B cell (primary cell): Measurements from ENCODE around the gene DUSP9. TPM values are rescaled to one million over a fixed set of nuclear protein-coding genes. Genes with fewer than 3 reads are reported as not detected.

Experiments used
- ATAC-seq: fragments of 200-7000 bp; cut with Tn5 transposase; one replicate; pipeline ENCODE4 v1.10.0; 2021; ENCODE audit warnings: low read depth, mild to moderate bottlenecking, moderate number of reproducible peaks, moderate library complexity
- CTCF ChIA-PET: fragments of 350-600 bp; sonication (Branson Sonifier 250); formaldehyde crosslinking; loops from one replicate; lab custom pipeline; 2021; ENCODE audit warnings: antibody characterized with exemption, inconsistent platforms; lab: Charles Lee
- POLR2A ChIA-PET: fragments of 350-600 bp; sonication (Branson Sonifier 250); formaldehyde crosslinking; loops from one replicate; lab custom pipeline; 2021; ENCODE audit warnings: antibody characterized with exemption; lab: Charles Lee
- DNase-seq: peaks from one replicate; pipeline ENCODE4 v3.0.0; 2013
- H2AFZ ChIP-seq: 2 replicates; pipeline ENCODE4 v1.6.1; 2012; ENCODE audit warnings: mild to moderate bottlenecking, low read depth, low read length; ENCODE audit not compliant: insufficient read depth, poor library complexity, severe bottlenecking
- H3K27ac ChIP-seq, 2 donors: 1 replicate in 1 of 2; 2 replicates in 1 of 2; pipeline ENCODE4 v1.5.1; 2012 to 2013; ENCODE audit warnings: low read length in 2 of 2, mild to moderate bottlenecking in 2 of 2, moderate library complexity in 1 of 2
- H3K27me3 ChIP-seq, 4 experiments: fragments of 200-600 bp in 1 of 4; sonication (generic) in 1 of 4; replicated peaks in 1 of 4; 1 replicate in 2 of 4; 2 replicates in 2 of 4; pipeline versions ENCODE4 v1.6.1 to v1.7.0; 2013 to 2016; ENCODE audit warnings: low read length in 3 of 4, mild to moderate bottlenecking in 2 of 4, mixed read lengths in 1 of 4, moderate library complexity in 1 of 4; ENCODE audit not compliant: insufficient read depth in 4 of 4, control insufficient read depth in 3 of 4; ENCODE audit errors: control extremely low read depth in 1 of 4
- H3K36me3 ChIP-seq, 2 experiments: replicated peaks in 1 of 2; 1 replicate in 1 of 2; 2 replicates in 1 of 2; pipeline versions ENCODE4 v1.6.1 to v1.7.1; 2013; ENCODE audit warnings: low read length in 1 of 2; ENCODE audit not compliant: insufficient read depth in 2 of 2, control insufficient read depth in 1 of 2; ENCODE audit errors: control extremely low read depth in 1 of 2, extremely low read depth in 1 of 2
- H3K4me1 ChIP-seq, 2 donors: fragments of 200-600 bp in 1 of 2; sonication (generic) in 1 of 2; 1 replicate in 1 of 2; 2 replicates in 1 of 2; pipeline versions ENCODE4 v1.5.1 to v1.6.1; 2013 to 2017; ENCODE audit warnings: low read length in 2 of 2; ENCODE audit not compliant: control insufficient read depth in 2 of 2, insufficient read depth in 2 of 2
- H3K4me2 ChIP-seq: replicated peaks from 2 replicates; pipeline ENCODE3; 2012; ENCODE audit warnings: mild to moderate bottlenecking, low read depth, low read length; ENCODE audit not compliant: poor library complexity, severe bottlenecking
- H3K4me3 ChIP-seq, 5 experiments: fragments of 200-600 bp in 1 of 5; sonication (generic) in 1 of 5; 1 replicate in 3 of 5; 2 replicates in 2 of 5; pipeline versions ENCODE4 v1.5.1 to v1.7.0; 2011 to 2016; ENCODE audit warnings: low read length in 4 of 5, mild to moderate bottlenecking in 4 of 5, low read depth in 2 of 5, control low read depth in 1 of 5, moderate library complexity in 1 of 5; ENCODE audit not compliant: insufficient read depth in 1 of 5; ENCODE audit errors: control extremely low read depth in 1 of 5, extremely low read depth in 1 of 5
- H3K79me2 ChIP-seq: fragments of 200-600 bp; sonication (generic); one replicate; pipeline ENCODE4 v1.6.0; 2016; ENCODE audit warnings: low read length; ENCODE audit not compliant: control insufficient read depth, insufficient read depth
- H3K9ac ChIP-seq: fragments of 200-600 bp; sonication (generic); 2 replicates; pipeline ENCODE4 v1.6.1; 2017; ENCODE audit warnings: mild to moderate bottlenecking, low read length, moderate library complexity
- H3K9me3 ChIP-seq, 3 donors: one replicate each; pipeline versions ENCODE4 v1.6.1 to v1.7.1; 2013; ENCODE audit warnings: low read length in 2 of 3; ENCODE audit not compliant: control insufficient read depth in 2 of 3, insufficient read depth in 1 of 3; ENCODE audit errors: control extremely low read depth in 1 of 3
- H4K20me1 ChIP-seq: 2 replicates; pipeline ENCODE4 v1.6.0; 2012; ENCODE audit warnings: mild to moderate bottlenecking, low read length; ENCODE audit not compliant: insufficient read depth, control insufficient read depth, poor library complexity, severe bottlenecking
- H3K27ac Mint-ChIP-seq: one replicate; pipeline ENCODE4 v1.8.0; 2021; ENCODE audit warnings: mixed read lengths
- H3K27me3 Mint-ChIP-seq: one replicate; pipeline ENCODE4 v1.8.0; 2021; ENCODE audit warnings: mixed read lengths
- H3K4me1 Mint-ChIP-seq: one replicate; pipeline ENCODE4 v1.8.0; 2021; ENCODE audit warnings: mixed read lengths
- H3K4me3 Mint-ChIP-seq: one replicate; pipeline ENCODE4 v1.8.0; 2021; ENCODE audit warnings: mixed read lengths
- H3K9me3 Mint-ChIP-seq: one replicate; pipeline ENCODE4 v1.8.0; 2022; ENCODE audit warnings: mixed read lengths; ENCODE audit not compliant: insufficient read depth
- CTCF ChIP-seq: fragments of 200-600 bp; IDR thresholded peaks from one replicate; pipeline ENCODE4 v1.8.0; 2022; ENCODE audit warnings: antibody characterized with exemption, mild to moderate bottlenecking
- EZH2 ChIP-seq: IDR thresholded peaks from 2 replicates; pipeline ENCODE4 v1.6.1; 2012; ENCODE audit warnings: borderline replicate concordance, low read depth, mild to moderate bottlenecking, moderate library complexity, low read length; ENCODE audit not compliant: insufficient read depth, poor library complexity, severe bottlenecking
- WGBS: methylation state at CpG from one replicate; pipeline ENCODE4 v1.1.5; 2013; ENCODE audit warnings: missing lambda C conversion rate; ENCODE audit not compliant: insufficient coverage; 5-methylcytosine and 5-hydroxymethylcytosine counted together
- intact Hi-C: fragments of 100-400 bp; cut with micrococcal nuclease; formaldehyde crosslinking; loops from one replicate; pipeline ENCODE4 v1.10.0; 2022
- polyA plus RNA-seq: library from polyadenylated mRNA; depleted of rRNA; stranded (reverse); fragments of >200 nt; gene quantifications from 2 replicates; pipeline ENCODE4 v1.2.3, GENCODE V29; 2012
- total RNA-seq, 2 donors: library from RNA; stranded (reverse); fragments of 120-200 nt in 1 of 2; gene quantifications; 1 replicate in 1 of 2; 2 replicates in 1 of 2; pipeline versions ENCODE4 v1.2.3 to v1.2.4, GENCODE V29; 2013 to 2022

DUSP9 gene
- total and polyA plus RNA-seq, 2 donors (not counting 1 experiment from before 2014, with no cell fraction given): not detected

DNA sequence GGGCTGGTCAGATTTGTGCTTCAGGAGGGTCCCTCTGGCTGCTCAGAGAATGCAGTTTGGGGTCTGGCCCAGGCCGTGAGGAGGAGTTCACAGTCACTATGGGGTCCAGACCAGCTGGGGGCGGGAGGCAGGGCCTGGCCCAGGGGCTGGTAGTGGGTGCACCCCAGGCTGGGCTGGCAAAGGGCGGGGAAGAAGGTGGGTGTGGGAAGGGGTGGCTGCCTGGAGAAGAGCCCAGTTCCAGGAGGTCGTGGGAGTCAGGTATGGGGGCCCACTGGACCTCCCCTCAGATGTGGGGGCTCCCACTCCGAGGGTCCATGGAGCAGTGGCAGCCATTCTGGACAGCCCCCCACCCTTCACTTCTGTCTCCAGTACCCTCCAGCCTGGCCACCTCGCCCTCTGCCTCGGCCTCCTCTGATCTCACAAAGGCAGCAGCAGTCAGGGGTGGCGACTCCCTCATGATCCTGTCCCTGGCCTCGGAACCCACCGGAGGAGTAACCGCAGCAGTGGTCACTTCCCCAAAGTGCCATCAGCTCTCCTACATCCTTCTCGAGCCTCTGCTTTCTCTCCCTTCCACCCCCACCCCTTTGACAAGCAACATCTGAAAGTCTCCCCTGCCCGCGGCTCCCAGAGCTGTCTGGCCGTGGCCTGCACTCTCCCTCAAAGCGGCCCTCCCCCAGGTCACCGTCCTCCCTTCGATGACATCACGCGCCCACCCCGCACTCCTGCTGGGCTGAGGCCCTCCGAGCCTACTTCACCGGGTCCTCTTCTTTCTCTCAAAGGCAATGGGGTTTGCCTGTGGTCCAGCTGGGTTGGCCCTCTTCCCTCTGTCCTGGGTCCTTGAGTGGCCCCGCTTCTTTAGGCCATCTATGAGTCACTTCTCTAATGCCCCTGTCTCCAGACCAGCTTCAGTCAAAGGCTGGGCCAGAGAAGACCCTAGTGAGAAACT lies 39.0 kb downstream of the DUSP9 start:
- H3K4me3 Mint-ChIP-seq: peak overlapping the region; percentile 57
- no peak overlapping the region for H3K9ac ChIP-seq
- 66% methylated on average over 13 of the region's 24 CpGs for WGBS

More for the DNA sequence above, 39.0 kb downstream of the DUSP9 start:
- no peaks in the 10 kb centered on the region for H4K20me1 ChIP-seq
- H3K27me3 Mint-ChIP-seq: no peaks in the 10 kb centered on the region
- CTCF ChIA-PET: interaction anchor here (0.5 to 2.6 kb wide), 4 partner anchors 18 to 264 kb away, joined by 3 to 6 read pairs (median 4); no protein-coding TSS in a partner anchor
- TF ChIP-seq EZH2 (no peak), CTCF (no peak)
- no peak overlapping the region for H3K4me2 ChIP-seq
- intact Hi-C loops: no loop called here
- H3K36me3 ChIP-seq: no peaks in the 10 kb centered on the region
- no peaks in the 10 kb centered on the region for H3K4me1 Mint-ChIP-seq
- peaks cover 0 to 13% (median 1%) of the 10 kb centered on the region in 4 experiments for H3K27me3 ChIP-seq
- no peaks in the 10 kb centered on the region for H3K79me2 ChIP-seq
- no peak overlapping the region for H3K27ac ChIP-seq
- no peak overlapping the region for H3K27ac Mint-ChIP-seq
- H3K4me3 ChIP-seq: no peak overlapping the region
- no peaks in the 10 kb centered on the region for H3K9me3 Mint-ChIP-seq
- ATAC-seq: no peak
- H3K9me3 ChIP-seq: no peaks in the 10 kb centered on the region
- no peak for DNase-seq
- POLR2A ChIA-PET: no interaction called here
- H2AFZ ChIP-seq: no peak overlapping the region
- H3K4me1 ChIP-seq: peaks cover 0 to 4% of the 10 kb centered on the region in 2 donors
